ENCODE results near the gene STKLD1. TPM values are rescaled to one million over a fixed set of nuclear protein-coding genes. Genes with fewer than 3 reads are reported as not detected.
A peak's percentile ranks its signal among the peaks of the same experiment; 100 is the strongest.

STKLD1 gene
- total RNA-seq, 1 experiment from 2014 or later: 0.94 TPM

GRCh38 chr9:133347985-133348717 is 28.0 kb upstream of the STKLD1 start, which contains the start of the genes MED22 and RPL7A:
Gene MED22, minus strand, starts transcription at chr9:133348131. Its CDS starts 1,469 bp downstream, at chr9:133346662.
Gene RPL7A, plus strand, starts transcription at chr9:133348218. Its CDS starts 26 bp downstream, at chr9:133348244.
- Mint-ChIP-seq H3K4me3 (ENCODE audit: low read depth, unreplicated experiment) (peak within 1 kb of the TSS; percentile 82), H3K27ac (ENCODE audit: unreplicated experiment) (peak within 1 kb of the TSS; percentile 92), H3K36me3 (ENCODE audit: insufficient read depth, unreplicated experiment) (peaks cover 58% of the 10 kb centered on the region), H3K9me3 (ENCODE audit: low read depth, unreplicated experiment) (no peaks in the 10 kb centered on the region), H3K4me1 (ENCODE audit: low read depth, unreplicated experiment) (peaks cover 9% of the 10 kb centered on the region), H3K27me3 (ENCODE audit: unreplicated experiment) (no peaks in the 10 kb centered on the region)
- CTCF ChIA-PET: interaction anchor here (0.7 to 1.0 kb wide), 2 partner anchors 155 to 162 kb away, joined by 3 read pairs; no protein-coding TSS in a partner anchor
- BruUV-seq (replicated peaks): no TSS peak
- TF ChIP-seq CTCF (IDR thresholded peaks at IDR 0.05; ENCODE audit: unreplicated experiment): no peak
- intact Hi-C loops (cut with micrococcal nuclease; ENCODE audit: unreplicated experiment): loop anchor here (10.0 kb wide), 1 partner anchor 57 kb away; no protein-coding TSS in a partner anchor
- peak; percentile 81 for DNase-seq

GRCh38 chr9:133348718-133349573 is 27.2 kb upstream of the STKLD1 start:
- TSS peak; percentile 72 for BruUV-seq (replicated peaks)
- peak overlapping the region; percentile 82 for H3K4me3 Mint-ChIP-seq (ENCODE audit: low read depth, unreplicated experiment)
- H3K27me3 Mint-ChIP-seq (ENCODE audit: unreplicated experiment): no peaks in the 10 kb centered on the region
- TF ChIP-seq CTCF (IDR thresholded peaks at IDR 0.05; ENCODE audit: unreplicated experiment): no peak
- CTCF ChIA-PET: interaction anchor here (1.0 kb wide), 1 partner anchor 163 kb away, joined by 3 read pairs; no protein-coding TSS in a partner anchor
- H3K9me3 Mint-ChIP-seq (ENCODE audit: low read depth, unreplicated experiment): no peaks in the 10 kb centered on the region
- H3K27ac Mint-ChIP-seq (ENCODE audit: unreplicated experiment): peak overlapping the region; percentile 92
- intact Hi-C loops (cut with micrococcal nuclease; ENCODE audit: unreplicated experiment): loop anchor here (10.0 kb wide), 1 partner anchor 56 kb away; no protein-coding TSS in a partner anchor
- H3K4me1 Mint-ChIP-seq (ENCODE audit: low read depth, unreplicated experiment): peaks cover 14% of the 10 kb centered on the region
- no peak for DNase-seq
- H3K36me3 Mint-ChIP-seq (ENCODE audit: insufficient read depth, unreplicated experiment): peaks cover 66% of the 10 kb centered on the region

- Mint-ChIP-seq H3K4me1 (ENCODE audit: low read depth, unreplicated experiment) (peaks cover 14% of the 10 kb centered on the region), H3K4me3 (ENCODE audit: low read depth, unreplicated experiment) (peak overlapping the region; percentile 82), H3K27ac (ENCODE audit: unreplicated experiment) (no peak overlapping the region), H3K27me3 (ENCODE audit: unreplicated experiment) (no peaks in the 10 kb centered on the region), H3K36me3 (ENCODE audit: insufficient read depth, unreplicated experiment) (peaks cover 73% of the 10 kb centered on the region), H3K9me3 (ENCODE audit: low read depth, unreplicated experiment) (no peaks in the 10 kb centered on the region)
- BruUV-seq (replicated peaks): no TSS peak
- no peak for TF ChIP-seq CTCF (IDR thresholded peaks at IDR 0.05; ENCODE audit: unreplicated experiment)
- intact Hi-C loops (cut with micrococcal nuclease; ENCODE audit: unreplicated experiment): loop anchor here (10.0 kb wide), 1 partner anchor 55 kb away; no protein-coding TSS in a partner anchor
- no peak for DNase-seq
- CTCF ChIA-PET: interaction anchor here (0.6 kb wide), 1 partner anchor 165 kb away, joined by 5 read pairs; no protein-coding TSS in a partner anchor
These were observed 26.1 kb upstream of the STKLD1 start for GRCh38 chr9:133349965-133350616.

DNA sequence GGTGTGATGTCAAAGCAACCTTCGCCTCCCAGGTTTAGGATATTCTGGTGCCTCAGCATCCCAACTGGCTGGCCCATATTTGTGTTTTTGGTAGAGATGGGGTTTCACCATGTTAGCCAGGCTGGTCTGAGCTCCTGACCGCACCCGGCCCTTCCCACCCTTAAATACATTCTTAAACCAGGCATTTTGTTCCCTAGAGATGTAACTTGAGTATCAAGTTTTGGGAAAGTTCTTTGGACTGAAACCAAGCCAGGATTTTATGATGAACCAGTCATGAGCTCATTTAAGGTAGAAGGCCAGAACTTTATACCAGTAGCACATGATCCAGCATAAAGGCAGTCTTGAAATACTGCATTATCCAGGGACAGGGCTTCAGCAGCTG is 24.6 kb upstream of the STKLD1 start:
- Mint-ChIP-seq H3K4me3 (ENCODE audit: low read depth, unreplicated experiment) (no peak overlapping the region), H3K27ac (ENCODE audit: unreplicated experiment) (no peak overlapping the region), H3K36me3 (ENCODE audit: insufficient read depth, unreplicated experiment) (peaks cover 82% of the 10 kb centered on the region), H3K27me3 (ENCODE audit: unreplicated experiment) (no peaks in the 10 kb centered on the region), H3K9me3 (ENCODE audit: low read depth, unreplicated experiment) (no peaks in the 10 kb centered on the region), H3K4me1 (ENCODE audit: low read depth, unreplicated experiment) (peaks cover 14% of the 10 kb centered on the region)
- intact Hi-C loops (cut with micrococcal nuclease; ENCODE audit: unreplicated experiment): no loop called here
- no peak for DNase-seq
- no TSS peak for BruUV-seq (replicated peaks)
- CTCF ChIA-PET: interaction anchor here (0.6 kb wide), 1 partner anchor 111 kb away, joined by 3 read pairs; no protein-coding TSS in a partner anchor
- TF ChIP-seq CTCF (IDR thresholded peaks at IDR 0.05; ENCODE audit: unreplicated experiment): no peak

Data from Calu3 (cell line).